LNCaP clone FGC (cell line): ENCODE results near the gene NEK10.

Experiments used
- DNase-seq: peaks from one replicate; pipeline ENCODE4 v3.0.0-alpha.2; 2011; ENCODE audit warnings: low read depth
- H3K4me3 ChIP-seq: 2 replicates; pipeline ENCODE4 v1.5.1; 2011; ENCODE audit warnings: mild to moderate bottlenecking, low read depth, low read length, control low read depth
- CTCF ChIP-seq: IDR thresholded peaks from 2 replicates; pipeline ENCODE4 v1.5.1; 2012; ENCODE audit warnings: mild to moderate bottlenecking; ENCODE audit not compliant: control insufficient read depth, insufficient read depth; ENCODE audit errors: extremely low read depth

Gene NEK10

GRCh38 chr3:27324686-27325085 is 44.5 kb downstream of the NEK10 start:
- DNase-seq = no peak
- no peak for TF ChIP-seq CTCF
- no peak overlapping the region for H3K4me3 ChIP-seq

- no peak for DNase-seq
- TF ChIP-seq CTCF = no peak
- no peak overlapping the region for H3K4me3 ChIP-seq
Observed at GRCh38 chr3:27323087-27323570, 46.1 kb downstream of the NEK10 start.

- DNase-seq = no peak
- no peak overlapping the region for H3K4me3 ChIP-seq
- TF ChIP-seq CTCF = no peak
Observed at GRCh38 chr3:27322634-27323033, 46.5 kb downstream of the NEK10 start.

GRCh38 chr3:27319847-27320526 is 49.2 kb downstream of the NEK10 start:
- H3K4me3 ChIP-seq = peak overlapping the region; percentile 16; the same call in 1 of the 2 replicates
- TF ChIP-seq CTCF = no peak
- DNase-seq = peak; percentile 89

GRCh38 chr3:27319304-27319703 is 49.9 kb downstream of the NEK10 start:
- DNase-seq = no peak
- no peak for TF ChIP-seq CTCF
- no peak overlapping the region for H3K4me3 ChIP-seq

GRCh38 chr3:27317096-27317495 is 52.1 kb downstream of the NEK10 start:
- DNase-seq = no peak
- no peak overlapping the region for H3K4me3 ChIP-seq
- no peak for TF ChIP-seq CTCF

GRCh38 chr3:27315003-27315402 is 54.2 kb downstream of the NEK10 start:
- DNase-seq = no peak
- TF ChIP-seq CTCF = no peak
- no peak overlapping the region for H3K4me3 ChIP-seq
